Gastrocnemius medialis (tissue), 4 donors: ENCODE results near the gene GRIK1. TPM values are rescaled to one million over a fixed set of nuclear protein-coding genes. Genes with fewer than 3 reads are reported as not detected.

ENCODE experiments used
- ATAC-seq, 2 donors: fragments of 150-250 bp; one replicate each; pipeline ENCODE4 v1.9.1; 2016
- DNase-seq, 2 donors: peaks; one replicate each; pipeline ENCODE4 v3.0.0-alpha.2; 2019
- H3K27ac ChIP-seq, 4 donors: fragments of 200-600 bp; sonication (generic); 1 replicate in 1 of 4; 2 replicates in 3 of 4; pipeline ENCODE4 v1.5.1; 2016 to 2018; ENCODE audit warnings: mild to moderate bottlenecking in 2 of 4, moderate library complexity in 1 of 4
- H3K27me3 ChIP-seq, 3 donors: fragments of 200-600 bp; sonication (generic) in 2 of 3; 1 replicate in 1 of 3; 2 replicates in 2 of 3; pipeline versions ENCODE4 v1.5.1 to v1.6.0; 2016 to 2019; ENCODE audit warnings: mild to moderate bottlenecking in 1 of 3, moderate library complexity in 1 of 3
- H3K36me3 ChIP-seq, 2 donors: fragments of 200-600 bp; sonication (generic) in 1 of 2; one replicate each; pipeline ENCODE4 v1.5.1; 2017 to 2018
- H3K4me1 ChIP-seq, 2 donors: fragments of 200-600 bp; sonication (generic) in 1 of 2; one replicate each; pipeline ENCODE4 v1.5.1; 2016 to 2017; ENCODE audit warnings: mild to moderate bottlenecking in 2 of 2
- H3K4me3 ChIP-seq, 4 donors: fragments of 200-600 bp; sonication (generic) in 3 of 4; 1 replicate in 1 of 4; 2 replicates in 3 of 4; pipeline ENCODE4 v1.5.1; 2016 to 2019; ENCODE audit warnings: mild to moderate bottlenecking in 2 of 4
- H3K9me3 ChIP-seq, 3 donors: fragments of 200-600 bp; sonication (generic) in 2 of 3; 1 replicate in 1 of 3; 2 replicates in 2 of 3; pipeline ENCODE4 v1.5.1; 2016 to 2019
- CTCF ChIP-seq, 5 experiments: fragments of 450-650 bp in 3 of 5; fragments of 200-600 bp in 2 of 5; sonication (generic) in 2 of 5; IDR thresholded peaks in 4 of 5; conservative IDR thresholded peaks in 1 of 5; 1 replicate in 4 of 5; 2 replicates in 1 of 5; pipeline ENCODE4 v1.5.1; 2016 to 2019; ENCODE audit warnings: antibody characterized with exemption in 5 of 5, mild to moderate bottlenecking in 3 of 5, moderate library complexity in 3 of 5
- POLR2A ChIP-seq, 2 donors: fragments of 450-650 bp; IDR thresholded peaks; one replicate each; pipeline ENCODE4 v1.6.1; 2017; ENCODE audit warnings: antibody characterized with exemption in 2 of 2, mild to moderate bottlenecking in 2 of 2, moderate library complexity in 2 of 2
- in situ Hi-C, 4 donors: fragments of 200-750 bp; cut with MboI; loops; one replicate each; pipeline versions ENCODE4 v1.15.0 to v1.8.0; 2017; ENCODE audit warnings: low sequenced_read_pairs in 4 of 4
- intact Hi-C: fragments of 100-400 bp; cut with DNase I; formaldehyde crosslinking; loops from one replicate; pipeline ENCODE4 v1.15.1; 2023; ENCODE audit warnings: low total_unique reads
- total RNA-seq, 4 donors: library from RNA; depleted of rRNA; stranded (reverse); fragments of >200 nt; gene quantifications; one replicate each; pipeline versions ENCODE4 v1.1.0 to v1.2.3, GENCODE V29; 2016

The GRIK1 gene
- total RNA-seq, 4 donors from 2014 or later: 0.13 TPM; not detected in 3

GRCh38 chr21:29680273-29680672, 259.5 kb downstream of the GRIK1 start:
- Histone ChIP-seq H3K4me3 (no peak overlapping the region), H3K27me3 (no peaks in the 10 kb centered on the region), H3K36me3 (no peaks in the 10 kb centered on the region), H3K9me3 (no peaks in the 10 kb centered on the region), H3K4me1 (no peaks in the 10 kb centered on the region), H3K27ac (no peak overlapping the region)
- intact Hi-C loops (no loop called here), in situ Hi-C loops (no loop called here)
- ATAC-seq (no peak), DNase-seq (no peak)
- no peak for TF ChIP-seq POLR2A (IDR thresholded peaks at IDR 0.05)
- TF ChIP-seq CTCF (IDR thresholded peaks at IDR 0.05 in 4 of 5, conservative IDR thresholded peaks at IDR 0.05 in 1 of 5): no peak

GRCh38 chr21:29678626-29679025, 261.2 kb downstream of the GRIK1 start:
- no peak for DNase-seq
- Histone ChIP-seq H3K27ac (no peak overlapping the region), H3K36me3 (no peaks in the 10 kb centered on the region), H3K27me3 (no peaks in the 10 kb centered on the region), H3K4me1 (no peaks in the 10 kb centered on the region), H3K4me3 (no peak overlapping the region), H3K9me3 (no peaks in the 10 kb centered on the region)
- no peak for ATAC-seq
- intact Hi-C loops (no loop called here), in situ Hi-C loops (no loop called here)
- TF ChIP-seq CTCF (IDR thresholded peaks at IDR 0.05 in 4 of 5, conservative IDR thresholded peaks at IDR 0.05 in 1 of 5): no peak
- TF ChIP-seq POLR2A (IDR thresholded peaks at IDR 0.05): no peak

GRCh38 chr21:29677326-29677725, 262.5 kb downstream of the GRIK1 start:
- in situ Hi-C loops: no loop called here
- Histone ChIP-seq H3K4me3 (no peak overlapping the region), H3K27ac (no peak overlapping the region), H3K9me3 (no peaks in the 10 kb centered on the region), H3K36me3 (no peaks in the 10 kb centered on the region), H3K4me1 (no peaks in the 10 kb centered on the region), H3K27me3 (no peaks in the 10 kb centered on the region)
- ATAC-seq (no peak), DNase-seq (no peak)
- intact Hi-C loops: no loop called here
- no peak for TF ChIP-seq CTCF (IDR thresholded peaks at IDR 0.05 in 4 of 5, conservative IDR thresholded peaks at IDR 0.05 in 1 of 5)
- no peak for TF ChIP-seq POLR2A (IDR thresholded peaks at IDR 0.05)

- ATAC-seq: no peak
- intact Hi-C loops: no loop called here
- Histone ChIP-seq H3K4me3 (no peak overlapping the region), H3K36me3 (no peaks in the 10 kb centered on the region), H3K9me3 (no peaks in the 10 kb centered on the region), H3K27ac (no peak overlapping the region), H3K27me3 (no peaks in the 10 kb centered on the region), H3K4me1 (no peaks in the 10 kb centered on the region)
- TF ChIP-seq POLR2A (IDR thresholded peaks at IDR 0.05): no peak
- no peak for TF ChIP-seq CTCF (IDR thresholded peaks at IDR 0.05 in 4 of 5, conservative IDR thresholded peaks at IDR 0.05 in 1 of 5)
- DNase-seq: no peak
- in situ Hi-C loops: no loop called here
Measured at GRCh38 chr21:29676395-29676794, 263.4 kb downstream of the GRIK1 start.

GRCh38 chr21:29675451-29675850, 264.3 kb downstream of the GRIK1 start:
- no peak overlapping the region for H3K4me3 ChIP-seq
- DNase-seq (no peak), ATAC-seq (no peak)
- intact Hi-C loops (no loop called here), in situ Hi-C loops (no loop called here)
- no peaks in the 10 kb centered on the region for H3K9me3 ChIP-seq
- no peaks in the 10 kb centered on the region for H3K4me1 ChIP-seq
- no peaks in the 10 kb centered on the region for H3K27me3 ChIP-seq
- TF ChIP-seq POLR2A (IDR thresholded peaks at IDR 0.05) (no peak), CTCF (IDR thresholded peaks at IDR 0.05 in 4 of 5, conservative IDR thresholded peaks at IDR 0.05 in 1 of 5) (no peak)
- no peaks in the 10 kb centered on the region for H3K36me3 ChIP-seq
- no peak overlapping the region for H3K27ac ChIP-seq
